NCI-H1417 (cell line): ENCODE results near the gene GUCY2D.

Source experiments
- DNase-seq, 3 experiments: peaks; one replicate each; lab custom pipeline; 2025; lab: John Stamatoyannopoulos, UW

GUCY2D gene

GRCh38 chr17:7992516-7992915 lies 9.9 kb upstream of the GUCY2D start:
- no peak for DNase-seq

- DNase-seq = no peak
Observed at GRCh38 chr17:7992924-7993323, 9.5 kb upstream of the GUCY2D start.

GRCh38 chr17:7993972-7994589 lies 8.3 kb upstream of the GUCY2D start:
- no peak for DNase-seq

GRCh38 chr17:7995724-7996123 lies 6.7 kb upstream of the GUCY2D start:
- no peak for DNase-seq

- peak in 2 of 3 experiments; percentile 4 to 24 for DNase-seq
Observed at GRCh38 chr17:7997186-7997585, 5.2 kb upstream of the GUCY2D start.

GRCh38 chr17:8002721-8003593 lies 542 bp downstream of the GUCY2D start:
- no peak for DNase-seq

GRCh38 chr17:8003594-8004181 lies 1.3 kb downstream of the GUCY2D start:
- no peak for DNase-seq

GRCh38 chr17:8004899-8005298 lies 2.5 kb downstream of the GUCY2D start:
- DNase-seq = no peak

GRCh38 chr17:8005357-8005756 lies 2.9 kb downstream of the GUCY2D start:
- DNase-seq = no peak

- peak in 2 of 3 experiments; percentile 8 to 64 for DNase-seq
Observed at GRCh38 chr17:8005967-8006730, 3.7 kb downstream of the GUCY2D start.

- DNase-seq = no peak
Observed at GRCh38 chr17:8006836-8007680, 4.6 kb downstream of the GUCY2D start.

GRCh38 chr17:8007836-8008235 lies 5.4 kb downstream of the GUCY2D start:
- DNase-seq = no peak

- DNase-seq = no peak
Observed at GRCh38 chr17:8012045-8012580, 9.7 kb downstream of the GUCY2D start.

GRCh38 chr17:8012996-8013640 lies 10.7 kb downstream of the GUCY2D start:
- DNase-seq = no peak

- DNase-seq = no peak
Observed at GRCh38 chr17:8013731-8014557, 11.5 kb downstream of the GUCY2D start.

GRCh38 chr17:8014558-8014850 lies 12.1 kb downstream of the GUCY2D start:
- DNase-seq = no peak

- no peak for DNase-seq
Observed at GRCh38 chr17:8015236-8015956, 13.0 kb downstream of the GUCY2D start.

- DNase-seq = peak in 1 of 3 experiments; percentile 30
Observed at GRCh38 chr17:8015957-8016631, 13.7 kb downstream of the GUCY2D start.
